Fibroblast of lung (primary cell): ENCODE data around the gene TOP1. TPM values are rescaled to one million over a fixed set of nuclear protein-coding genes. Genes with fewer than 3 reads are reported as not detected.

Experiments
- DNase-seq, 2 donors: peaks; one replicate each; pipeline versions ENCODE4 v3.0.0 to v3.0.0-alpha.2; 2010; ENCODE audit warnings: low read depth in 2 of 2
- H2AFZ ChIP-seq: 2 replicates; pipeline ENCODE4 v1.5.1; 2012; ENCODE audit warnings: low read length, control low read depth, inconsistent platforms
- H3K27ac ChIP-seq: 2 replicates; pipeline ENCODE4 v1.5.1; 2011; ENCODE audit warnings: low read length, control low read depth; ENCODE audit not compliant: insufficient read depth
- H3K27me3 ChIP-seq: 2 replicates; pipeline ENCODE4 v1.5.1; 2011; ENCODE audit warnings: mild to moderate bottlenecking, low read length; ENCODE audit not compliant: control insufficient read depth, insufficient read depth
- H3K36me3 ChIP-seq: 2 replicates; pipeline ENCODE4 v1.5.1; 2011; ENCODE audit warnings: low read length; ENCODE audit not compliant: control insufficient read depth, insufficient read depth
- H3K4me1 ChIP-seq: 2 replicates; pipeline ENCODE4 v1.5.1; 2011; ENCODE audit warnings: low read length; ENCODE audit not compliant: control insufficient read depth, insufficient read depth; ENCODE audit errors: extremely low read depth
- H3K4me2 ChIP-seq: 2 replicates; pipeline ENCODE4 v1.5.1; 2011; ENCODE audit warnings: low read length, control low read depth; ENCODE audit not compliant: insufficient read depth; ENCODE audit errors: extremely low read depth
- H3K4me3 ChIP-seq, 4 experiments: fragments of 200-600 bp in 1 of 4; sonication (generic) in 1 of 4; replicated peaks in 1 of 4; 2 replicates each; pipeline ENCODE4 v1.5.1; 2011 to 2016; ENCODE audit warnings: low read length in 4 of 4, low read depth in 3 of 4, mild to moderate bottlenecking in 3 of 4, control low read depth in 2 of 4, inconsistent platforms in 1 of 4, mixed read lengths in 1 of 4; ENCODE audit not compliant: insufficient read depth in 1 of 4; ENCODE audit errors: control extremely low read depth in 1 of 4
- H3K79me2 ChIP-seq: 2 replicates; pipeline ENCODE4 v1.5.1; 2012; ENCODE audit warnings: mild to moderate bottlenecking, low read length, inconsistent platforms; ENCODE audit not compliant: control insufficient read depth, insufficient read depth
- H3K9ac ChIP-seq: 2 replicates; pipeline ENCODE4 v1.5.1; 2011; ENCODE audit warnings: mild to moderate bottlenecking, low read length, control low read depth; ENCODE audit not compliant: insufficient read depth
- H3K9me3 ChIP-seq: 2 replicates; pipeline ENCODE4 v1.5.1; 2012; ENCODE audit warnings: low read depth, low read length; ENCODE audit not compliant: control insufficient read depth, insufficient read depth
- H4K20me1 ChIP-seq: 2 replicates; pipeline ENCODE4 v1.5.1; 2011; ENCODE audit warnings: low read length; ENCODE audit not compliant: control insufficient read depth, insufficient read depth; ENCODE audit errors: extremely low read depth
- CTCF ChIP-seq, 2 donors: IDR thresholded peaks in 1 of 2; conservative IDR thresholded peaks in 1 of 2; 1 replicate in 1 of 2; 2 replicates in 1 of 2; pipeline ENCODE4 v1.5.1; 2011 to 2012; ENCODE audit warnings: low read length in 2 of 2, control low read depth in 1 of 2, inconsistent platforms in 1 of 2, low read depth in 1 of 2, mild to moderate bottlenecking in 1 of 2
- EZH2 ChIP-seq: IDR thresholded peaks from 2 replicates; pipeline ENCODE4 v1.5.1; 2012; ENCODE audit warnings: low read length, control low read depth, mild to moderate bottlenecking; ENCODE audit errors: missing control alignments
- polyA plus RNA-seq, 2 donors: library from polyadenylated mRNA; depleted of rRNA in 1 of 2; stranded (reverse) in 1 of 2; unstranded in 1 of 2; fragments of >200 nt; gene quantifications; 2 replicates each; pipeline ENCODE4 v1.2.1, GENCODE V29; 2011 to 2012; ENCODE audit warnings: missing spikeins in 1 of 2
- total RNA-seq: library from RNA; depleted of rRNA; stranded (reverse); fragments of >200 nt; gene quantifications from 2 replicates; pipeline ENCODE4 v1.2.1, GENCODE V29; 2014

TOP1 gene
- total and polyA plus RNA-seq, 2 donors (not counting 1 experiment from before 2014, with no cell fraction given): 18.4 to 35.3 TPM

GRCh38 chr20:41035207-41035606 is 6.6 kb downstream of the TOP1 start:
- Histone ChIP-seq H3K27me3 (no peaks in the 10 kb centered on the region), H3K4me2 (no peak overlapping the region), H4K20me1 (no peaks in the 10 kb centered on the region), H3K9ac (no peak overlapping the region), H2AFZ (no peak overlapping the region), H3K4me1 (peaks cover 11% of the 10 kb centered on the region), H3K4me3 (no peak overlapping the region), H3K9me3 (no peaks in the 10 kb centered on the region), H3K36me3 (no peaks in the 10 kb centered on the region), H3K27ac (no peak overlapping the region), H3K79me2 (peaks cover 98% of the 10 kb centered on the region)
- TF ChIP-seq EZH2 (no peak), CTCF (conservative IDR thresholded peaks at IDR 0.05 in 1 of 2, IDR thresholded peaks at IDR 0.05 in 1 of 2; ENCODE audit: low read depth in 1 of 2, low read length in 2 of 2) (no peak)
- DNase-seq: no peak

- no peak overlapping the region for H3K27ac ChIP-seq
- no peak overlapping the region for H3K4me3 ChIP-seq
- no peaks in the 10 kb centered on the region for H3K9me3 ChIP-seq
- peaks cover 97% of the 10 kb centered on the region for H3K79me2 ChIP-seq
- no peaks in the 10 kb centered on the region for H3K36me3 ChIP-seq
- peaks cover 4% of the 10 kb centered on the region for H3K4me1 ChIP-seq
- no peaks in the 10 kb centered on the region for H3K27me3 ChIP-seq
- no peaks in the 10 kb centered on the region for H4K20me1 ChIP-seq
- no peak for DNase-seq
- H2AFZ ChIP-seq: no peak overlapping the region
- no peak overlapping the region for H3K4me2 ChIP-seq
- H3K9ac ChIP-seq: no peak overlapping the region
- TF ChIP-seq EZH2: no peak
- no peak for TF ChIP-seq CTCF (conservative IDR thresholded peaks at IDR 0.05 in 1 of 2, IDR thresholded peaks at IDR 0.05 in 1 of 2; ENCODE audit: low read depth in 1 of 2, low read length in 2 of 2)
These were observed 8.6 kb downstream of the TOP1 start for GRCh38 chr20:41037179-41037578.

GRCh38 chr20:41038149-41038877 is 9.7 kb downstream of the TOP1 start:
- DNase-seq: no peak
- Histone ChIP-seq H2AFZ (no peak overlapping the region), H3K36me3 (no peaks in the 10 kb centered on the region), H3K4me1 (peaks cover 4% of the 10 kb centered on the region), H3K9ac (no peak overlapping the region), H3K27ac (no peak overlapping the region), H3K27me3 (no peaks in the 10 kb centered on the region), H3K79me2 (peaks cover 97% of the 10 kb centered on the region), H3K4me3 (no peak overlapping the region), H3K4me2 (no peak overlapping the region), H4K20me1 (no peaks in the 10 kb centered on the region), H3K9me3 (no peaks in the 10 kb centered on the region)
- TF ChIP-seq CTCF (conservative IDR thresholded peaks at IDR 0.05 in 1 of 2, IDR thresholded peaks at IDR 0.05 in 1 of 2; ENCODE audit: low read depth in 1 of 2, low read length in 2 of 2) (no peak), EZH2 (no peak)
